GM19239 (cell line): ENCODE measurements around the gene RRAD.

Experiments
- DNase-seq: peaks from one replicate; pipeline ENCODE4 v3.0.0; 2011; ENCODE audit warnings: low spot score; ENCODE audit not compliant: insufficient read length
- FAIRE-seq: peaks from 2 replicates; lab custom pipeline; 2011; peaks lifted over from hg19 to GRCh38; lab: Jason Lieb, UNC

RRAD gene

DNA sequence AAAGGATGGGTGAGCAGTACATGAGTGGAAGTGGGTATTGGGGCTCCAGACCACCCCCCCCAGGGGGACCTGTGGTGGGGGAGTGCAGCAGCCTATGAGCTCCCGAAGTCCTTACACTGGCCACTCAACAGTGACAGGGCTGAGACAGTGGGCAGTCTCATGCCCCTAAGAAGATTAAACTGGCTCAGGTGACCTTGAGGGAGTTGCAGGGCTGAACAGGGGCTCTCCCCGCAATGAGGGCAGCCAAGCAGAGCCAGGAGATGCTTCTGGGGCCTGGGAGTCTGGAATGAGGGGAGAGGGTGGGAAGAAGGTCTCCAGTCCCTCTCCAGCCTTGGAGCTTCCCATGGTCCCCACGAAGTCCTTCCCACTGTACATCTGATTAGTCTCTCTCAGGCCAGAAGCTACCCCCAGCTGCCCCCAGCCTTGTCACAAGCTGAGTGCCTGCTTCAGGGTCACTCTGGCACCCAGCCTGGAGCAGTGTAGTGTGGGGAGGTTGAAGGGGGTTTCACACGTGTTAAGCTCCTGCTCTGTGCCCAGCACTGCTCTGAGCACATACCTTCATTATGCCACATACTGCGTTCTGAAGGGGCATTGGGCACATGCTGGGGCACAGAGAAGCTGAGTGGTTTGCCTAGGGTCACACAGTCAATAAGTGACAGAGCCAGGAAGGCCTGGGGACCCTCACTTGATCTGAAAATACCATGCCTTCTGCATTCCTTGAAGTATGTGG, 5.6 kb downstream of the RRAD start:
- no peak for DNase-seq
- no peak for FAIRE-seq

DNA sequence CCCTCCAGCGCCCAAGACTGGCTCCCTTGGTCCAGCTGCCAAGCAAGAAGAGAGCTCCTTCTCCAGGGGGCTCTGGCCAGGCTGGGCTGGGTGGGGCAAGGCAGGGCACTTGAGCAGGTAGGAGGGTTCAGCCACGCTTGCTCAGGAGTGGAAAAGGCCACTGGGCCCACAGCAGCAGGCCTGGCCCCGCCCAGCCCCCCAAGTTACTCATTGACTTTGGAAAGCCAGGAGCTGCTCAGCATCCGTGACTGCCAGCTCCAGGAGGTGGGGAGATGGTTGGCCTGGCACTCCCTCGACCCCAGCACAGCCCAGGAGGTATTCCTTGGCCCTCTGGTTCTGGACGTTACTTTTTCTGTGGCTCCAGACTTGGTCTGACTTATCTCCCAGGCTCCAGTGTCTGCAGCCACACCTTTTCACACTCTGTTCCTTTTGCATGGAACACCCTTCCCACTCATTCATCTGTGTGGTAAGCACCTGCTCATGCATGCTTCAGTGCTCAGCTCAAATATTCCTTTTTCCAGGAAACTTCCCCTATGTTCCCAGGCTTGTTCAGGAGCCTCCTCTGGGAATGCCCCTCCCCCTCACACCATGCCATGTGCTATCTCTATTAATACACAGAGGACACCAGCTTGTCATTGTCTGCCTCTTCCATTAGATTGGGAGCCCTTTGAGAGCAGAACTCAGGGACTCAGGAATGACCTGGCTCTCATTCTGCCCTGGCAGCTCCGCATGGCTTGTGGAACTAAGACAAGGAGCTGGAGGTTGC, 6.3 kb downstream of the RRAD start, which contains the start of gene CDH16:
CDH16 (minus strand) TSS at position 83 of the 766 bp plus-strand sequence. CDS start 820 bp downstream, outside the sequence.
- no peak for DNase-seq

DNA sequence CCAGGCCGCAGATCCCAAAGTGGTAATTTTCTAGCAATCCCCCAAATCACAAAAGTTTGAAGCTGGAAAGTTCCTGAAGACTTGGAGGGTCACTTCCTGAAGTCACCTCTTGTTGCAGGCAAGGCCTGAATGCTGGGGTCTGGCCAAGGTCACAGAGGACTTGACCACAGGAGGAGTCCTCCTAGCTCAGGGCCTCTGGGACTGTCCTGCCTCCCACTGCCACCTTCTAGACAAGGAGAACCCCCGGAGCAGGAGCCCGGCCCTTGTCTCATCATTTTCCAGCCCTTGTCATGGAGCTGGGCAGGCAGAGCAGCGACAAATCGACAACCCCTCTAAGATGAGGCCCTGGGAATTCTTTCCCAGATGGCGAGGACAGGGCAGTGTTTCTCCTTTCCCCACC, 7.0 kb downstream of the RRAD start:
- DNase-seq (no peak), FAIRE-seq (no peak)

More for the DNA sequence above, 6.3 kb downstream of the RRAD start, which contains the start of gene CDH16:
- FAIRE-seq = no peak

DNA sequence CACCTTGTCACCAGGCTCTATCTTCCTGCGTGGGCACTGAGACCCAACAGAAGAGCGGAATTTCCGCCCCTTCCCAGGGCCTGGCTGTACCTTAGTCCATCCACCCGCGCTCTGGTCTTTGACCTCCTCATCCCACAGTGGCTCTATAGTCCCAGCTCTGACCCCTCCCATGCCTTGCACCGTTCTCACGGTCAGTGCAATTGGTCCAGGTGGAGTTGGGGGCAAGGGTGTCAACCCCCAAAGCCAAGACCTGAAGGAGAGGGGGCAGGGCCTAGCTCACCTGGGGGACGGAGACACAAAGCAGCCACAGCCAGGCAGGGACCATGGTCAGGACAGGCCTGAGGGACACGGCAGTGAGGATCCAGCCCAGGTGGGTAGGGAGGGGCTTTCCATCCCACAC, 7.6 kb downstream of the RRAD start:
- DNase-seq (no peak), FAIRE-seq (no peak)

DNA sequence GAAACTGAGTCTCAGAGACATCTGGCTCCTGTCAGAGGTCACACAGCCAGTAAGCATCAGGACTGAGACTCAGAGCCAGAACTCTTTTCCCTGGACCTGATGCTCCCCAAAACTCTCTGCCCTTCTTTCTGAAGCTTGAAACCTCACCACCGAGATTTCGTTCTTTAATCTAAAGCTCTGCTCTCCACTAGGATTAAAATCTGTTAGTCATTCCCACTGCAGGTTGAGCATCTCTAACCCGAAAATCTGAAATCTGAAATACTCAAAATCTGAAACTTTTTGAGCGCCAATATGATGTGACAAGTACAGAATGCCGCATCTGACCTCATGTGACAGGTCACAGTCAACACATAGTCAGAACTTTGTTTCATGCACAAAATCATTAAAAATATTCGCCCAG, 8.8 kb downstream of the RRAD start:
- FAIRE-seq (no peak), DNase-seq (no peak)

DNA sequence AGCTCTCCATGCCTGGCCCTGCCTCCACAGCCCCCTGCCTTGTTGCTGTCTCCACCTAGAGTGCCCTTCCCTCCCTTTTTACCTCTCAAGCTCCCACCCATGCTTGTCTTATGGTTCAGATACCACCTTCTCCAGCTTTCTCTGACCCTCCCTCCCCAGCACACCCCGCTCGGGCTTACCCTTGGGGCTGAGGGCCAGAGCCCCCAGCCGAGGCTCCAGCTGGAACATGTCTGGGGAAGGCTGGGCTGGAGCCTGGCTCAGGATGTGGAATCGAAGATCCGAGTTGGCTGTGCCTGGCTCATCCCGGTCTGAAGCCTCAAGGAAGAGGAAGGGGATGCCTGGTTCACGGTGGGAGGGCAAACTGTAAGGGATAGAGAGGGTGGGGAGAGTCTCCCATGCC, 10.3 kb downstream of the RRAD start:
- no peak for FAIRE-seq
- DNase-seq = no peak

DNA sequence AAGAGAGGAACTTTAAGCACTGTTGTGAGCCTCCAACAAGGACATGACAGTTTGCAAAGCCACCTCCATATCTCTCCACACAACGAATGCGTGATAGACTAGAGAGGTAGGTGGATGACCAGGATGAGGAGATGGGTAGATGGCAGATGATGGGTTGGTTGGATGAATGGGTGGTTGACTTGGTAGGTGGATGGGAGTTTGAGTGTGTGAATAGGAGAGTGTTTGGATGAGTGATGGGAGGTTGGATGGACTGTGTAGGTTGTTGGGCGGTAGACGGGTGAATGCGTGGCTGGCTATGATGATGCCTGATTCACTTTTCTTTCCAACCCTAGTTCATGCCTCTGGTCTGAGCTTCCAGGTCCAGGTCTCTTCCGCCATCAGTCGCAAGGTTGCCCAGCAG, 10.8 kb downstream of the RRAD start:
- DNase-seq = no peak
- no peak for FAIRE-seq

DNA sequence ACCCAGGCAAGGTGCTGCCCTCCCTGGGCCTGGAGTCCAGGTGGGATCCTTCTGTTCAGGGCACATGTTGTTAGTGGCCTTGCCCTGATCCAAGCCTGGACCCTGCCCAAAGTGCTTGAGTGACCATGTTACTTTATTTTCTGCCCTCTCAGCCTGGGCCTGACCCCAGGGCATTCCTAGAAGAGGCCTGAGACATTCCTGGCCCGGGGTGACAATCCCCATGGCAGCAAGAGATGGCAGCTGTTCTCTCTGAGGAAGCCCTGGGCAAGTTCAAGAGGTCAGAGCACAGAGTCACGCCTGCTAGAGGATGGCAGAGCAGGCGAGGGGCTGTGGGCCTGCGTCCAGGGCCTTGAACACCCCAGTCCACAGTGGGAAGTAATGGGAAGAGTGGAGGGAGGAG, 11.6 kb downstream of the RRAD start:
- DNase-seq (no peak), FAIRE-seq (no peak)

DNA sequence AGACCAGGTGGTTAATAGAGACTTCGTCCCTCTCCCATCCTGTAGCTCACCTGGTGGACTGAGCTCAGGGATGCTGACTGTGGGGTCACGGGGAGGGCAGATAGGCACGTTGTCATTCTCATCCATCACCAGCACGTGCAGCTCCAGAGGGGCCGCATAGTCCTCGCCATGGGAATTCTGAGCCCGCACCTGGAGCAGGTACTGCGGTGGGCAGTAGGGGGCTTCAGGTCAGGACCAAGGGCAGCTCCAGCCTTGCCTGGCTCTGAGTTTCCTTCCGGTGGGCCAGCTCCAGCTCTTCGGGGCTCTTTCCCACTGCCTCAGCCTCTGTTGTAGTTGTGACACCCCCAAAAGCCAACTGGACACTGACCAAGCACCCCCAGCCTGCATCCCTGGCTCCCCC, 12.3 kb downstream of the RRAD start:
- FAIRE-seq (no peak), DNase-seq (no peak)

DNA sequence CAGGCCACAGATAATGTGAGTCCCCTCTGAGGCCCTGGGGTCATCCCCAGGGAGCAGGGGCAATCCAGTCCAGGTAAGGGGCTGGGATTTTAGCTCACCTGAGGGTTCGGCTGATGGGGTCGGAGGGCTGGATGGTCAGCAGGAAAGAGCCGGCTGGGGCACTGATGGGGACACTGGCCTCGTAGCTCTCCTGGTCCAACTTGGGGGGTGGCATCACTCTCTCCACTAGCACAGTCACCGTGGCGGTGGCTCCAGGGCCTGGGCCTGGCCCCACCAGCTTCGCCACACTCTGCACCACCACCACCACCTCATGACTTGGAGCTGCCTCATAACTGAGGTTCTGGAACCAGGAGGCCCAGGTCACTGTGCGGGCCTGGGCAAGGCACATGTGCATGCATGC, 13.5 kb downstream of the RRAD start:
- DNase-seq = no peak
- no peak for FAIRE-seq

DNA sequence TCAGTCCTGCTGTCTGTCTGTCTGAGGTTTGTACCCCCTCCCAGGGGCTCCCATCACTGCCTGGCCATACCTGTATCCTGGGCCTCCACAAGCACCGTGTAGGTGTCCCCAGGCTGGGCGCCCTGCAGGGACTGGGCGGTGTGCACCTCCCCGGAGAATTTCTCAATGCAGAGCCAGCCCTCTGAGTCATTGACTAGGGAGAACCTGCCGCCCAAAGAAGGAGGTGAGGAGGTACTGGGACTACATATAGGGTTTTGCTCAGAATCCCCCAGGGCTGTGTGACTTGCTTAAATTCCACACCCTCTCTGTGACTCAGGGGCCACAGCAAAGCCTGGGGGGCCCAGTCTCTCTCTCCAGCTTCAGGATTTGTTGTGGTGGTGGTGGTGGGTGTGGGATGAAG, 14.2 kb downstream of the RRAD start:
- no peak for FAIRE-seq
- no peak for DNase-seq

DNA sequence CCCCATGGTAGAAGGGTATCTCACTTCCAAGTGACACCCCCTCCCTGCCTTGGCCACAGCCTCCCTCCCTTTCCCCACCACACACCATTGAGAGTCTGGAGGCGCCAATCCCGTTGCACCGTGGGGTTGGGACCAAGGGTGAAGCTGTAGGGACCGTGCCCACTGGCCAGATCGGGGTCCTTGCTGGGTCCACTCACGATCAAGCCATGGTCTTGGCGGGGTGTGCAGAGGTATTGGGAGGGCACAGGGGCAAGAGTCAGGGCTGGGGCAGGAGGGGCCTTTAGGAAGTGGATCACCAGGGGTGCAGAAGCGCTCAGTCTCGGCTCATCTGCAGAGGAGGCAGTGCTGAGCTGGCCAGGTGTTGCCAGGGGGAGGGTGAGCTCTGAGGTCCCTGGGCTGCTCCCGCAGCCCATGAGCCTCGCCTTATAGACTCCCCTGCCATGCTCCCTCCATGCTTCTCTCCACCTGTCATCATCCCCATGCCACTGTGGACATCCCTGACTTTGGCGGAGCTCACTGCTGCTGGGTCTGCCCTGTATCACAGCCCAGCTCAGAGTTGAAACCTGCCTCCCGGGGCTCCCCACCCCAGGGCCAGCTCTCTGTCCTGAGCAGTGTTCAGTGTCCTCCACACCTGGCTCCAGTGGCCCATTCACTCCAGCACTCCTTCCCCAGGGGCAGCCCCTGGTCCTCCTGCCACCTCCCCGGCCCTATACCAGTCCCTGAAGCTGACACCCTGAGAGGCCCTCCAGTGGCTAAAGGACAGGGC, 15.0 kb downstream of the RRAD start:
- no peak for FAIRE-seq
- DNase-seq = no peak

DNA sequence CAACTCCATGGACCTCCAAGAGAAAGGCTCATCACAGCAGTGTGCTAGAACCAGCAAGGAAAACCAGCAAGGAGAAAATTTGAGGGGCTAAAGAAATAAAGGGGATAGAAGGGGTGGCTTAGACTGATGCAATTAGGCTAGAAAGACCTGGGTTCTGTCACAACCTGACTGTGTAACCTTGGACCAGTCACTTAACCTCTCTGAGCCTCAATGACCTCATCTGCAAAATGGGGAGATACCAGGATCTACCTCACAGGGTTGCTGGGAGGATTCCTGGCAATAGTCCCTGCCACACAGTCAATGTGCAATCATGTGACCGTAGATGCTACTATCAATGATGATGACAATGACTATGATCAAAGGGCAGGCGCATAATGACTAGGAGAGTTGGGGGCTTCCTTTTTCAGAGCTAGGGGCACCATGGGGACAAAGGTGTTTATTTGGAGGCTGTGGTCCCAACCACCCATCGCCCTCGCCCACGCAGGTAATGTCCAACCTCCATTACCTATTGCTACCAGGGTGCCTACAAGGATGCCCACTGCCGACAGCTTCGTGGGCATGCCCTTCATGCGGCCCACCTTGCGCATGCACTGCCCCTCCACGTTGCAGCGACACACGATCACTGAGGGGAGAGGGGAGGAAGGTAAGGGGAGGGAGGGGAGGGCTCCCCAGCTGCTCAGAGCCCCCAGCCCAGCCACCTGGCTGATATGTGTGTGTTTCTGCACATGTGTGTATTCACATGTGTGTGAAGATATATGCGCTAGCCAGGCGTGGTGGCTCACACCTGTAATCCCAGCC, 16.4 kb downstream of the RRAD start:
- DNase-seq = no peak
- FAIRE-seq = no peak

DNA sequence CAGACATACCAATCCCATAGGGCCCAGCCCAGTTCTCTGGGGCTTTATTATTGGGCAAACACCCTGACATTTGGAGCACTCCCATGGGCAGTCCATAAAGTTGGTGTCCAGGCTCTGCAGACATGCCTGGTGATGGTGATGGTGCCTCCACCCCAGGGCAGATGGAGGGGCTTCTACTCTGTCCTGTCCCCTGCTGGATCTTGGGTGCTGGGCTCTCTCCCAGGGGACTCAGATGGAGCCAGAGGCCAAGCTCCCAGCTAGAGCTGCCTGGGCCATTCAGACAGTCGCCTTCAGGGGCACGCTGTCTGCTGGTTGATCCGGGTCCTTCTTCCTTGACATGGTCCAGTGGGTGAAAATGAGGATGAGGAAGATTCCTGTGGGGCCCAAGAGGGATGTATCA, 17.2 kb downstream of the RRAD start:
- FAIRE-seq = no peak

DNA sequence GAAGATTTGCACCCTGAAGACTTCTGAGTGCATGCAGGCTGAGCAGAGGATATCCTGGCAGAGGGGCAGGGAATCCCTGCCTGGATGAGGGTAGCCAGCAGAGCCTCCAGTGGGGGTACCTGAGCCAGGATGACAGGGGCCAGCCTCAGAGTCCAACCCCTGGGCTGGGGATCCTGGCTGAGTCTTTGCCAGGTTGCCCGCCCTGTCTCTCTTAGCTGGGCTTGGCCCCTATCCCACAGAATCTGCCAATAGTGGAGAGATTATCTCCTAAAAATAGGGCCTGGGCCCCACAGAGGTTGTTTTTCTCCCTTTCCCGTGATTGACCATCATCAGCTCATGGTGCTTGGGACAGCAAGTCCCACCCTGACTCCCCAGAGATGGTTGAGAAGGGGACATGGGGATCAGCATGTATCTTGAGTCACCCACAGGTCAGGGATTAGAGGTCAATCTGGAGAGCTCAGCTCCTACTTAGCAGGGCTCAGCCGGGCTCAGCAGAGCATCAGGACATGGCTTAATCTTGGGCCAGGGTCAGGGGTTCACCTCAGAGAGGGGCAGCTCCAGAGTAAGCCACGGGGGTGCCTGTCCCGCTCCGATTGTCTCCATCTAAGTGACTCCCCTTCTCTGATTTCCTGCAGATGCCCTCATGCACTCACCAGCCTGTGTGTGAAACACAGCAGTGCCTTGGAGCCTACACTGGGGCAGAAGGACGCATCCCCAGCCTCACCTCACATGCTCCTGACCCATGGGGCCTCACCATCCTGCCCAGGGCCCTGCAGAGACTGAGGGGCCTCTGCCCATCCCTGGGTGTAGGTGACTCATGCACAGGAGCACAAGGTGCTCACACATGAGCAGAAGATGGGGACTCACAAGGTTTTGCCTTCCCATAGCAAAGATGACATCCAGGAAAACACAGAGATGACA, 18.2 kb downstream of the RRAD start:
- DNase-seq (no peak), FAIRE-seq (no peak)

More for the DNA sequence above, 17.2 kb downstream of the RRAD start:
- no peak for DNase-seq

DNA sequence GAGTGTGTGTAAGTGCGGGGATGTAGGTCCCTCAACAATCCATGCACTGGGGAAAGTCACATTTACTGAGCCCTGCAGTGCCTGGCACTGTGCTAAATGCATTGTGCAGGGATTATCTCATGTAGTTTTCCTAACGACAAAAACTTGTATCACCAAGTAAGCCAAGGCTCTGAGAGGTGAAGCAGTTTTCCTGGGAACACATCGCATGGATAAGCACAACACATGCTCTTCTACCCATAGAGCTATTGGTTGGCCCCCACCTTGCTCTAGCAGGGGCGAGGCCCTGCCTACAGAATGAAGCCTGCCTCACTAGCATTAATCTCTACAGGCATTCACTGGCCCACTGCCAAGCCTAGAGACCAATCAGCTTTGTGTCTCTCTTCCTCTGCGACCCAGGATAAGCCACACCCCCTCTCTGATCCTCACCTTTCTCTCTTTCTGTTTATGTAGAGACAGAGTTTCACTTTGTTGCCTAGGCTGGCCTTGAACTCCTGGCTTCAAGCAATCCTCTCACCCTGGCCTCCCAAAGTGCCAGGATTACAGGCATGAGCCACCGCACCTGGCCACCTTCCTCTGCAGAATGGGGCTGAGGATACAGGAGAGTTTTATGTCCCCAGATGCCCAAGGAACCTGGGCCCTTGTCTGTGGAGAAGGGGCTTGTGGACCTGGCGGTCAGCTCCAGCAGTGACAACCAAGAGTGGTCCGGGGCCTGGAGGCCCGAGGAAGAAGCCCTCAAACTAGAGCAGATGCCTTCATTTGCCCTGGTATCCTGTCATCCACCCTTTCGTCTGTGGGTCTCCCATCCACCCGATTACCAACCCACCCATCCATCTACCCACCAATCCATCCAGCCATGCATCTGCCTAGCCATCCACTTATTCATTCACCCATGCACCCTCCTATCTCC, 19.4 kb downstream of the RRAD start:
- no peak for DNase-seq
- FAIRE-seq = no peak

DNA sequence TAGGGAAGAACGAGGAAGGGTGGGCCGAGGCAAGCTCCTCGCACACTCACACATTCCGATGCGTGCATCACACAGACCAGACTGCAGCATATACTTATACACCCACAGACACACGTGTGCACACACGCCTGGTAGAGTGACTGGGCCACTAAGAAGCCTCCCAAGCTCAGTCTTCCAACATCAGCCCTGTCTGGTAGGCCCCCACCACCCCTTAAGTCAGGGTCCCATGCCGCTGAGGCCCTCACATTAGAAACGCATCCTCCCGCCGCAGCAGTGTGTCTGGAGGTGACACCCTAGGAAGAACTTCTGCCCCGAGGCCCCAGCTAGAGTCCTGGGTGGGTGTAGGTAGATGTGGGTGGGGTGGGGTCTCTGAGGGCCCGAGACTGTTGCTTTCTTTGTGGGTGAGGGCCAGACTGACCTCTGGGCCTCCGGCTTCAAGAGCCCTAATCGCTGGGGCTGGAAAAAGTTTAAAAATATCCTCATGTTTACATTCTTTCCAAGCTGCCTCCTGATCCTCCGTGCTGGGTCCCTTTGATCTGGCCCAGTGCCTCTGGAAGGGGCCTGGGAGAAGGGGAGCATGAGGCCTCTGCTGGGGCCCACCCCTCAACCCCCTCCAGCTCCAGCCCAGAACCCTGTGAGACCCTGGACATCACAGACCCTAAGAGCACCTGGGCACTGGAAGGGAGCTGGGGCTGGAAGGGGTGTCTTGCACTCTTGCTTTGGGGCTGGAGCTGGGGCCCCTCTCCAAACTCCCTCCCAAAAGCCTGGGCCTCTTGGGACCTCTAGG, 20.3 kb downstream of the RRAD start:
- FAIRE-seq = no peak
- DNase-seq = no peak
